Keratinocyte (primary cell): ENCODE measurements around the gene SLC7A1. TPM values are rescaled to one million over a fixed set of nuclear protein-coding genes. Genes with fewer than 3 reads are reported as not detected.

Experiments used
- DNase-seq: peaks from one replicate; pipeline ENCODE4 v3.0.0-alpha.2; 2011; ENCODE audit warnings: low read depth, missing footprints, low spot score
- FAIRE-seq: peaks from 2 replicates; lab custom pipeline; 2011; peaks lifted over from hg19 to GRCh38; lab: Jason Lieb, UNC
- H2AFZ ChIP-seq: 2 replicates; pipeline ENCODE4 v1.6.0; 2012; ENCODE audit warnings: low read length, control low read depth, inconsistent platforms; ENCODE audit not compliant: control insufficient read depth
- H3K27ac ChIP-seq: 2 replicates; pipeline ENCODE4 v1.5.1; 2011; ENCODE audit warnings: low read length; ENCODE audit not compliant: control insufficient read depth, insufficient read depth
- H3K27me3 ChIP-seq: 3 replicates; pipeline ENCODE4 v1.6.0; 2011; ENCODE audit warnings: low read length; ENCODE audit not compliant: control insufficient read depth, insufficient read depth; ENCODE audit errors: extremely low read depth
- H3K36me3 ChIP-seq, 2 experiments: 2 replicates in 1 of 2; 3 replicates in 1 of 2; pipeline ENCODE4 v1.5.1; 2011; ENCODE audit warnings: low read length in 2 of 2, mild to moderate bottlenecking in 1 of 2; ENCODE audit not compliant: control insufficient read depth in 2 of 2, insufficient read depth in 2 of 2; ENCODE audit errors: extremely low read depth in 1 of 2
- H3K4me1 ChIP-seq: 3 replicates; pipeline ENCODE4 v1.5.1; 2011; ENCODE audit warnings: low read length; ENCODE audit not compliant: control insufficient read depth, insufficient read depth; ENCODE audit errors: extremely low read depth
- H3K4me2 ChIP-seq: 3 replicates; pipeline ENCODE4 v1.6.0; 2011; ENCODE audit warnings: low read depth, low read length; ENCODE audit not compliant: control insufficient read depth, insufficient read depth; ENCODE audit errors: extremely low read depth
- H3K4me3 ChIP-seq, 3 experiments: fragments of 200-600 bp in 1 of 3; sonication (generic) in 1 of 3; 2 replicates in 2 of 3; 3 replicates in 1 of 3; pipeline ENCODE4 v1.5.1; 2011 to 2016; ENCODE audit warnings: low read length in 3 of 3, mild to moderate bottlenecking in 3 of 3, control low read depth in 2 of 3, inconsistent platforms in 1 of 3, low read depth in 1 of 3, mixed read lengths in 1 of 3, mixed run types in 1 of 3, moderate library complexity in 1 of 3; ENCODE audit not compliant: control insufficient read depth in 2 of 3, insufficient read depth in 2 of 3; ENCODE audit errors: extremely low read depth in 1 of 3
- H3K79me2 ChIP-seq: 2 replicates; pipeline ENCODE4 v1.6.0; 2012; ENCODE audit warnings: low read length; ENCODE audit not compliant: control insufficient read depth, insufficient read depth
- H3K9ac ChIP-seq: 3 replicates; pipeline ENCODE4 v1.6.0; 2011; ENCODE audit warnings: low read length; ENCODE audit not compliant: control insufficient read depth, insufficient read depth; ENCODE audit errors: extremely low read depth
- H3K9me1 ChIP-seq: 3 replicates; pipeline ENCODE4 v1.6.0; 2011; ENCODE audit warnings: low read length; ENCODE audit not compliant: control insufficient read depth, insufficient read depth; ENCODE audit errors: extremely low read depth
- H3K9me3 ChIP-seq: 2 replicates; pipeline ENCODE4 v1.5.1; 2012; ENCODE audit warnings: low read depth, low read length; ENCODE audit not compliant: control insufficient read depth
- H4K20me1 ChIP-seq: 3 replicates; pipeline ENCODE4 v1.6.0; 2011; ENCODE audit warnings: low read length; ENCODE audit not compliant: control insufficient read depth, insufficient read depth; ENCODE audit errors: extremely low read depth
- EZH2 ChIP-seq: IDR thresholded peaks from one replicate; pipeline ENCODE4 v1.6.1; 2012; ENCODE audit warnings: inconsistent platforms, mild to moderate bottlenecking, low read length, moderate library complexity
- dilution Hi-C: fragments of 300-500 bp; cut with MboI; formaldehyde crosslinking; loops from one replicate; pipeline ENCODE4 v1.7.0; 2020; ENCODE audit warnings: low sequenced_read_pairs; ENCODE audit not compliant: extremely low pct_ligation_motif_present
- polyA plus RNA-seq, 5 experiments: library from polyadenylated mRNA; depleted of rRNA in 3 of 5; stranded (reverse) in 3 of 5; stranded (forward) in 1 of 5; unstranded in 1 of 5; fragments of >200 nt; gene quantifications; 1 replicate in 1 of 5; 2 replicates in 3 of 5; 3 replicates in 1 of 5; pipeline versions ENCODE4 v1.2.1 to v1.2.3, GENCODE V29; 2011 to 2012; ENCODE audit warnings: missing spikeins in 2 of 5, low read depth in 1 of 5, low replicate concordance in 1 of 5
- TF ChIP-seq, protein P1 (sequence below), 3 experiments: IDR thresholded peaks in 1 of 3; conservative IDR thresholded peaks in 1 of 3; optimal IDR thresholded peaks in 1 of 3; 2 replicates in 2 of 3; 3 replicates in 1 of 3; pipeline versions ENCODE3 to v1.5.1; 2011; ENCODE audit warnings: low read length in 3 of 3, mild to moderate bottlenecking in 3 of 3, moderate library complexity in 2 of 3, control low read depth in 1 of 3, inconsistent platforms in 1 of 3; ENCODE audit not compliant: insufficient read depth in 2 of 3; ENCODE audit errors: extremely low read depth in 1 of 3

The SLC7A1 gene
- polyA plus RNA-seq, 1 donor (not counting 4 experiments of a cell fraction or from before 2014, with no cell fraction given), result 41.5 TPM

DNA sequence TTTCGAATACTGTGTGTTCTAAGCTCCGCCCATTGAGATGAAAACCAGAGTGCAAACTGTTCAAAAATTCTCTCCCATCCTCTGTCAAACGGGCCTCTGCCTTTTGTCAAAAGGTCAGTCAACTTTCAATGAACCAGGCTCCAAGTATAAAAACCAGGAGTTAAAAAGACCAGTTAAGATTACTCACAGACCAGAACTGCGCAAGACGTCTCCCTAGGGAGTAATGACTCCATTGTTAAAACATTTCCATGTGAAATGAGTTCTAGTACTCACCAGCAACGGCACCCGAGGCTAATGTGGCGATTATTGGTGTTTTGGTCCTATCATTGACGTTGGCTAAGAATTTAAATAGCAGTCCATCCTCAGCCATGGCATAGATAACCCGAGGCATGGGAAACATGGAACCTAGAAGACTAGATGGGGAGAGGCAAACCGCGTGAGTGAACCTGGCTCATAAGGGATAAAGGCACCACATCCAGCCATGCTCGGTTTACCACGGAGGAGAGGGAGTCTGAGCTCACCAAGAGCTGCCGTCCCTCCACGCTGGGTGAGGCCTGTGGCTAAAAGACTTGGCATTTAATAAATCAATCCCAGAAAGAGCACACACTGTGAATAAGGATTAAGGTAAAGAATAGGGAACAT is 73.3 kb downstream of the SLC7A1 start:
- Histone ChIP-seq H3K9ac (no peak overlapping the region), H3K4me2 (no peak overlapping the region), H4K20me1 (peaks cover 13% of the 10 kb centered on the region), H3K36me3 (peaks cover 75 to 86% of the 10 kb centered on the region in 2 experiments), H3K4me3 (no peak overlapping the region), H3K9me1 (no peaks in the 10 kb centered on the region), H3K27me3 (no peaks in the 10 kb centered on the region), H3K4me1 (no peaks in the 10 kb centered on the region), H3K27ac (no peak overlapping the region), H2AFZ (no peak overlapping the region), H3K79me2 (peaks cover 45% of the 10 kb centered on the region), H3K9me3 (no peaks in the 10 kb centered on the region)
- dilution Hi-C loops, result no loop called here
- no peak for DNase-seq
- FAIRE-seq, result no peak
- no peak for TF ChIP-seq EZH2
- TF ChIP-seq, protein P1, sequence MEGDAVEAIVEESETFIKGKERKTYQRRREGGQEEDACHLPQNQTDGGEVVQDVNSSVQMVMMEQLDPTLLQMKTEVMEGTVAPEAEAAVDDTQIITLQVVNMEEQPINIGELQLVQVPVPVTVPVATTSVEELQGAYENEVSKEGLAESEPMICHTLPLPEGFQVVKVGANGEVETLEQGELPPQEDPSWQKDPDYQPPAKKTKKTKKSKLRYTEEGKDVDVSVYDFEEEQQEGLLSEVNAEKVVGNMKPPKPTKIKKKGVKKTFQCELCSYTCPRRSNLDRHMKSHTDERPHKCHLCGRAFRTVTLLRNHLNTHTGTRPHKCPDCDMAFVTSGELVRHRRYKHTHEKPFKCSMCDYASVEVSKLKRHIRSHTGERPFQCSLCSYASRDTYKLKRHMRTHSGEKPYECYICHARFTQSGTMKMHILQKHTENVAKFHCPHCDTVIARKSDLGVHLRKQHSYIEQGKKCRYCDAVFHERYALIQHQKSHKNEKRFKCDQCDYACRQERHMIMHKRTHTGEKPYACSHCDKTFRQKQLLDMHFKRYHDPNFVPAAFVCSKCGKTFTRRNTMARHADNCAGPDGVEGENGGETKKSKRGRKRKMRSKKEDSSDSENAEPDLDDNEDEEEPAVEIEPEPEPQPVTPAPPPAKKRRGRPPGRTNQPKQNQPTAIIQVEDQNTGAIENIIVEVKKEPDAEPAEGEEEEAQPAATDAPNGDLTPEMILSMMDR (optimal IDR thresholded peaks at IDR 0.05 in 1 of 3, IDR thresholded peaks at IDR 0.05 in 1 of 3, conservative IDR thresholded peaks at IDR 0.05 in 1 of 3; ENCODE audit: extremely low read depth in 1 of 3, insufficient read depth in 2 of 3, low read length in 3 of 3), result no peak

DNA sequence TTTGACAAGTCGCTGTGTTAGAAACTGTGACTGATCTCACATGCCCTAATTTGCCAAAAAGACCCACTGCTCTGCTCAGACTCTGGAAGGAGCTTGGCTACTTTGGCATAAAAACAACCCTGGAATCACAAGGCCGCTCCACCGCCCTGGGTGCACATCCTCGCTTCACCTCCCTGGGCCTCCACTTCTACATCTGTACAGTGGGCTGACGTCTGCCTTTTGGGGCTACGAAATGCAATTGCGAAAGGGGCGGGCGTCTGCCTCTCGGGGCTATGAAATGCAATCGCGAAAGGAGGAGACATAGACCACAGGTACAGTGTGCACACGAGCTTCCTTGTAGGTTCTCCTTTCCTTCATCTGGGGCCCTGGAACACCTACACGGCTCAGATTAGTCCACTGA is 74.2 kb downstream of the SLC7A1 start:
- H4K20me1 ChIP-seq, result peaks cover 13% of the 10 kb centered on the region
- no peak for FAIRE-seq
- no peak overlapping the region for H3K9ac ChIP-seq

More for the DNA sequence above, 74.2 kb downstream of the SLC7A1 start:
- Histone ChIP-seq H3K9me3 (no peaks in the 10 kb centered on the region), H3K9me1 (no peaks in the 10 kb centered on the region), H3K36me3 (peaks cover 78 to 85% of the 10 kb centered on the region in 2 experiments), H3K4me3 (no peak overlapping the region), H2AFZ (no peak overlapping the region), H3K27me3 (no peaks in the 10 kb centered on the region), H3K27ac (no peak overlapping the region), H3K79me2 (peaks cover 40% of the 10 kb centered on the region), H3K4me1 (no peaks in the 10 kb centered on the region), H3K4me2 (no peak overlapping the region)
- no peak for DNase-seq
- TF ChIP-seq, protein P1 (optimal IDR thresholded peaks at IDR 0.05 in 1 of 3, IDR thresholded peaks at IDR 0.05 in 1 of 3, conservative IDR thresholded peaks at IDR 0.05 in 1 of 3; ENCODE audit: extremely low read depth in 1 of 3, insufficient read depth in 2 of 3, low read length in 3 of 3), result no peak
- TF ChIP-seq EZH2, result no peak
- dilution Hi-C loops, result no loop called here
